ENCODE measurements around the gene DCST2. TPM values are rescaled to one million over a fixed set of nuclear protein-coding genes. Genes with fewer than 3 reads are reported as not detected.

The DCST2 gene
- total and polyA plus RNA-seq, 11 donors, result 0.14 to 0.65 (median 0.35) TPM; not detected in 1

- no peak for DNase-seq
- Histone ChIP-seq H3K4me3 (no peak overlapping the region), H3K27me3 (no peaks in the 10 kb centered on the region), H3K27ac (no peak overlapping the region), H3K9me3 (no peaks in the 10 kb centered on the region), H3K36me3 (peaks cover 0 to 4% (median 2%) of the 10 kb centered on the region in 9 donors), H3K4me1 (peaks cover 0 to 55% (median 29%) of the 10 kb centered on the region in 12 donors)
- intact Hi-C loops (cut with DNase I), result loop anchor here in 2 of 10 donors (5.0 kb wide), 2 partner anchors 34 to 46 kb away; partner anchors contain the start of gene ZBTB7B (in 1 of the 2)
- WGBS, 4 donors, result 94 to 97% (median 95%) methylated on average over 5 to 8 of the region's 8 CpGs
- ATAC-seq, result no peak
- TF ChIP-seq POLR2A (IDR thresholded peaks at IDR 0.05) (no peak), CTCF (IDR thresholded peaks at IDR 0.05) (no peak)
These were observed 15.1 kb upstream of the DCST2 start for GRCh38 chr1:155048449-155049334.

GRCh38 chr1:155044812-155045657, 11.5 kb upstream of the DCST2 start:
- TF ChIP-seq CTCF (IDR thresholded peaks at IDR 0.05), result peak; percentile 68 to 90 (median 74)
- no peak for TF ChIP-seq POLR2A (IDR thresholded peaks at IDR 0.05)
- Histone ChIP-seq H3K27me3 (no peaks in the 10 kb centered on the region), H3K4me1 (peaks cover 0 to 27% (median 13%) of the 10 kb centered on the region in 12 donors), H3K27ac (peak overlapping the region in 5 of 12 donors; percentile 6 to 57 (median 20)), H3K9me3 (no peaks in the 10 kb centered on the region), H3K36me3 (no peaks in the 10 kb centered on the region), H3K4me3 (no peak overlapping the region)
- peak; percentile 87 to 95 (median 94) for ATAC-seq
- DNase-seq, result peak; percentile 83 to 88 (median 86)
- intact Hi-C loops (cut with DNase I), result loop anchor here in 9 of 10 donors (1.0 to 5.0 kb wide), 6 partner anchors 16 to 43 kb away; partner anchors contain the start of genes EFNA4 (in 1 of the 9) and ZBTB7B (in 1 of the 9)
- WGBS, 4 donors, result 45 to 55% (median 51%) methylated on average over 7 of the region's 7 CpGs

GRCh38 chr1:155044365-155044764, 10.8 kb upstream of the DCST2 start:
- H3K4me3 ChIP-seq, result no peak overlapping the region
- H3K9me3 ChIP-seq, result no peaks in the 10 kb centered on the region
- intact Hi-C loops (cut with DNase I), result loop anchor here in 4 of 10 donors (2.0 kb wide), 1 partner anchor 40 kb away; no protein-coding TSS in a partner anchor
- no peaks in the 10 kb centered on the region for H3K36me3 ChIP-seq
- 84 to 91% (median 88%) methylated on average over 6 of the region's 6 CpGs for WGBS, 4 donors
- no peak for DNase-seq
- no peak for ATAC-seq
- TF ChIP-seq POLR2A (IDR thresholded peaks at IDR 0.05) (no peak), CTCF (IDR thresholded peaks at IDR 0.05) (no peak)
- H3K4me1 ChIP-seq, result peaks cover 0 to 21% (median 8%) of the 10 kb centered on the region in 12 donors
- H3K27me3 ChIP-seq, result no peaks in the 10 kb centered on the region
- H3K27ac ChIP-seq, result peak overlapping the region in 5 of 12 donors; percentile 6 to 57 (median 20)

Measured in heart left ventricle (tissue), 16 donors.